Mesendoderm (in vitro differentiated cells): Measurements from ENCODE around the gene TRIM33.
"Not testable (repeated sequence)": the region's sequence is repeated elsewhere in the genome, so short reads cannot be mapped to it uniquely, and the experiment has no call there.

Experiments
- DNase-seq: peaks from one replicate; pipeline ENCODE4 v3.0.0; 2013
- H2AK5ac ChIP-seq: 2 replicates; pipeline ENCODE4 v1.6.1; 2013; ENCODE audit warnings: low read length, inconsistent platforms
- H2BK120ac ChIP-seq: 2 replicates; pipeline ENCODE4 v1.6.1; 2013; ENCODE audit warnings: low read depth, mild to moderate bottlenecking, low read length, moderate library complexity, mixed read lengths
- H2BK15ac ChIP-seq: replicated peaks from 2 replicates; pipeline ENCODE4 v1.6.1; 2013; ENCODE audit warnings: low read depth, mild to moderate bottlenecking, moderate library complexity
- H2BK5ac ChIP-seq: 2 replicates; pipeline ENCODE4 v1.6.1; 2013; ENCODE audit warnings: low read length, inconsistent platforms
- H3K18ac ChIP-seq: 2 replicates; pipeline ENCODE4 v1.6.1; 2013; ENCODE audit warnings: mild to moderate bottlenecking, low read length, mixed read lengths
- H3K23ac ChIP-seq: one replicate; pipeline ENCODE4 v1.6.1; 2013; ENCODE audit warnings: low read length
- H3K27ac ChIP-seq: 2 replicates; pipeline ENCODE4 v1.5.1; 2013; ENCODE audit warnings: low read depth, mild to moderate bottlenecking, inconsistent platforms, low read length, moderate library complexity
- H3K27me3 ChIP-seq: 2 replicates; pipeline ENCODE4 v1.6.1; 2013; ENCODE audit warnings: low read length, control low read depth, mild to moderate bottlenecking, inconsistent platforms; ENCODE audit not compliant: insufficient read depth, poor library complexity
- H3K36me3 ChIP-seq: 2 replicates; pipeline ENCODE4 v1.6.1; 2013; ENCODE audit warnings: low read length, inconsistent platforms; ENCODE audit not compliant: control insufficient read depth, insufficient read depth
- H3K4ac ChIP-seq: one replicate; pipeline ENCODE4 v1.6.1; 2013; ENCODE audit warnings: low read depth, mild to moderate bottlenecking, low read length, moderate library complexity
- H3K4me1 ChIP-seq: 2 replicates; pipeline ENCODE4 v1.6.1; 2013; ENCODE audit warnings: low read depth, low read length, inconsistent platforms; ENCODE audit not compliant: control insufficient read depth
- H3K4me2 ChIP-seq: 2 replicates; pipeline ENCODE4 v1.6.1; 2013; ENCODE audit warnings: low read length
- H3K4me3 ChIP-seq: 2 replicates; pipeline ENCODE4 v1.5.1; 2013; ENCODE audit warnings: mild to moderate bottlenecking, low read length
- H3K56ac ChIP-seq: one replicate; pipeline ENCODE4 v1.6.1; 2013; ENCODE audit warnings: low read length
- H3K79me1 ChIP-seq: 2 replicates; pipeline ENCODE4 v1.6.1; 2013; ENCODE audit warnings: low read length, inconsistent platforms
- H3K79me2 ChIP-seq: 2 replicates; pipeline ENCODE4 v1.6.1; 2013; ENCODE audit warnings: mild to moderate bottlenecking, low read length; ENCODE audit not compliant: control insufficient read depth, insufficient read depth
- H3K9ac ChIP-seq: 2 replicates; pipeline ENCODE4 v1.6.1; 2013; ENCODE audit warnings: low read length, inconsistent platforms
- H4K5ac ChIP-seq: one replicate; pipeline ENCODE4 v1.6.1; 2013; ENCODE audit warnings: low read length
- H4K8ac ChIP-seq: one replicate; pipeline ENCODE4 v1.6.1; 2013; ENCODE audit warnings: low read depth, mild to moderate bottlenecking, control low read depth, low read length, moderate library complexity
- WGBS: extraction: QIAGEN DNeasy Blood & Tissue Kit; methylation state at CpG from one replicate; pipeline ENCODE4 v1.1.7; 2013; ENCODE audit warnings: low lambda C conversion rate, missing lambda C conversion rate; ENCODE audit not compliant: insufficient coverage; ENCODE audit errors: extremely low coverage; 5-methylcytosine and 5-hydroxymethylcytosine counted together

The TRIM33 gene

DNA sequence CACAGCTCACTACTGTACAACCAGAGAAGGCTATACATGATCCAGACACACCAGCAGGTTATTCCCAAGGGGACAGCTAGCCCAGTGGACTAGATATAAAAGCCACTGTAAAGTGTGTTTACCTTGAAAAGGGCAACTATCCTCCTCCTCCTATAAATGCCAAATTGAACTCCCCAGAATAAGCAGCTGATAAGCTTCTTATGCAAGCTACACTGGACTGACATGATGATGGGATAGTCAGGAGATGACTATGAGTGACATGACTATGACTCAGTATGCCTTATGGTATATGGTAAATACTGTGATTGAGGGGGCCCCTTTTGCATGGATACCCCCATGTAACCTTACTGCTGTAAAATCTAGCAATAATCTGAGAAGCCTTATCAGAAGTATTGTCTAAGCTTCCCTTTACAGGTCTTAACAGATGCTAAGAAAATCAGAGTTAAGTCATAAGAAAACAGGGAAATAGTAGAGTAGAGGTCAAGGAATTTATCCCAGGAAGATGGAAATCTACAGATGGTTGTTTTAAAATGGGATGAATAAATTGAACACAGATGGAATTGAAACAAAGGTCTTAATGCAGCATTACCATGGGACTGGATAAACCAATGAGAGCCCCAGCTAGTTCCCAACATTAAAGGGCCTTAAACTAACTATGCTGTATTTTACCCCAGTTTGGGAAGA lies 55.8 kb downstream of the TRIM33 start:
- Histone ChIP-seq H3K27me3 (no peaks in the 10 kb centered on the region), H3K56ac (no peak overlapping the region), H2BK120ac (no peak overlapping the region), H3K9ac (no peak overlapping the region), H4K8ac (no peak overlapping the region), H3K4ac (no peak overlapping the region), H3K4me1 (no peaks in the 10 kb centered on the region), H3K27ac (no peak overlapping the region), H3K18ac (no peak overlapping the region), H3K4me2 (no peak overlapping the region), H3K79me2 (no peaks in the 10 kb centered on the region), H4K5ac (no peak overlapping the region), H2AK5ac (no peak overlapping the region), H2BK15ac (no peak overlapping the region), H2BK5ac (no peak overlapping the region), H3K23ac (no peak overlapping the region), H3K36me3 (no peaks in the 10 kb centered on the region), H3K79me1 (peaks cover 8% of the 10 kb centered on the region), H3K4me3 (no peak overlapping the region)
- no peak for DNase-seq

DNA sequence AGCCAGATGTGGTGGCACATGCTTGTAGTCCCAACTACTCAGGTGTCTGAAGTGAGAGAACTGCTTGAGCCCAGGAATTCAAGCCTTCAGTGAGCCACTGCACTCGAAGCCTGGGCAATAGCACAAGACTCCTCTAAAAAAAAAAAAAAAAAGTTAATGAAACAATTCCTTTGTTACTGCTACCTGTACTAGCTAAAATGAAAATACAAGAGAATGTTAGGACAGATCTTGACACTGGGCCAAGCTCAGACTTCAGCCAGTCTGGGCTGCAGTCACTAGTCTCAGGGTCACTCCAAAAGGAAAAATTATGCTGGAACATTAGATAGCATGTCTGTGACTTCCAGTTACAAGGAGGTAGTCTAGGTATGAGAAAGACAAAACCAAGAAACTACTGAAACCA lies 56.5 kb downstream of the TRIM33 start:
- Histone ChIP-seq H2BK5ac (no peak overlapping the region), H4K8ac (no peak overlapping the region), H3K4me1 (no peaks in the 10 kb centered on the region), H3K27ac (no peak overlapping the region), H3K9ac (no peak overlapping the region), H3K79me1 (peaks cover 5% of the 10 kb centered on the region), H3K18ac (no peak overlapping the region), H3K4me2 (no peak overlapping the region), H2BK120ac (no peak overlapping the region), H3K56ac (no peak overlapping the region), H3K23ac (no peak overlapping the region), H4K5ac (no peak overlapping the region), H2AK5ac (no peak overlapping the region), H3K4me3 (no peak overlapping the region), H3K79me2 (no peaks in the 10 kb centered on the region), H3K4ac (no peak overlapping the region), H3K27me3 (no peaks in the 10 kb centered on the region), H3K36me3 (no peaks in the 10 kb centered on the region), H2BK15ac (no peak overlapping the region)
- WGBS: no CpG with 5 or more reads among the region's 1 CpG
- DNase-seq: no peak

DNA sequence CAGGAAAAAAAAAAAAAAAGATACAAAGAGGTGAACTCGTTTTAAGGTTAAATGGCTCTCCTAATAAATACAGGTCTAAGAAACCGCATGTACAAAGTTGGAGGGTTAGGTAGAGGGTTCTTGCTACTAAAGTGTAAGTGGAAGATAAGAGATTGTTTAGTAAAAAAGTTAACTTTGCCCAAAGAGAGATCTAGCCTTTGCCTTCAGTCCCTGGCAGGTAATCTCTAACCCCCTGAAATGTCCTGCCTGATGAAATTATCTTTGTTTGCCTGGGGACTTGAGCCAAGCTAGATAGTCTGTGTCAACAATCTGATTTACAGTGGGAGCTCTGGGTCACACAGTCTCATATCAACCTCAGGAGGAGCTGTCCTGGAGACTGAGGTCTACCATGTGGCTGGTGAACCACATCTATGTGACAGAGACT lies 57.6 kb downstream of the TRIM33 start:
- H3K36me3 ChIP-seq: no peaks in the 10 kb centered on the region
- H2BK120ac ChIP-seq: no peak overlapping the region
- H3K23ac ChIP-seq: no peak overlapping the region
- H3K27me3 ChIP-seq: no peaks in the 10 kb centered on the region
- no peak overlapping the region for H3K4ac ChIP-seq
- H4K5ac ChIP-seq: no peak overlapping the region
- no peak overlapping the region for H2BK5ac ChIP-seq
- peaks cover 2% of the 10 kb centered on the region for H3K79me1 ChIP-seq
- no peak overlapping the region for H2AK5ac ChIP-seq
- no peaks in the 10 kb centered on the region for H3K79me2 ChIP-seq
- H3K27ac ChIP-seq: no peak overlapping the region
- H2BK15ac ChIP-seq: no peak overlapping the region
- no peaks in the 10 kb centered on the region for H3K4me1 ChIP-seq
- no peak overlapping the region for H3K18ac ChIP-seq
- no CpG with 5 or more reads among the region's 2 CpGs for WGBS
- no peak overlapping the region for H3K56ac ChIP-seq
- peak; percentile 30 for DNase-seq
- H3K4me3 ChIP-seq: no peak overlapping the region
- H3K4me2 ChIP-seq: no peak overlapping the region
- no peak overlapping the region for H3K9ac ChIP-seq
- H4K8ac ChIP-seq: no peak overlapping the region

DNA sequence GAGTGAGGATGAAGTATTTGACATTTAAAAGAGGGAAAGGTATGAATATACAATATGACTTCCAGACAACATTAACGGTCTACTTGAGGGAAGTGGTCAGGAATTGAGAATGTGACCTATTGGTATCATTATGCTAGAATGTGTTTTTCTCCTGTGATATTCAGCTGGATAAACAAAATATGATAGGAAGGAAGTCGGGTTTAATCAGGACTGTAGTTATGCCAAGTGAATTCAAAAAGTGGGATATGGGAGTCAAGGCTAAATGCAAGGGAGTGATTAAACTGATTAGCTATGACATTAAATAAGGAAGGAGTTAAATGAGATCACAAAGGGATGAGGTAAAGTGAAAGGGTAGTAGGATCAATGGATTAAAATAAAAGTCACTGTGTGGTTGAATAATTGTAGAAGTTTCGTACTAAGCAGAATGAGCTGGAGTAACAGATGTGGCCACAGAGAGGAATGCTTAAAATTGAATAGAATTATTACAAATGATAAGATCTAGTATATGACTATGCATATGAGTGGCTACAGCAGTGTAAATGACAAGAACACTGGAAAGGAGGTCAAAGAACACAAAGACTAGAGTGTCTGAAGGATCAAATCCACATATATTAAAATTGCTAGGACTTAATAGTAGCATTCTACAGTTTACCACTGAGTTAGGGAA lies 62.5 kb downstream of the TRIM33 start:
- H2BK5ac ChIP-seq: no peak overlapping the region
- H3K4me3 ChIP-seq: no peak overlapping the region
- WGBS: 100% methylated on average over 1 of the region's 3 CpGs
- no peak overlapping the region for H3K27ac ChIP-seq
- H2AK5ac ChIP-seq: no peak overlapping the region
- H3K4me2 ChIP-seq: no peak overlapping the region
- no peaks in the 10 kb centered on the region for H3K27me3 ChIP-seq
- H3K56ac ChIP-seq: no peak overlapping the region
- no peak overlapping the region for H4K8ac ChIP-seq
- no peak for DNase-seq
- no peak overlapping the region for H3K9ac ChIP-seq
- H3K18ac ChIP-seq: no peak overlapping the region
- no peaks in the 10 kb centered on the region for H3K4me1 ChIP-seq
- no peaks in the 10 kb centered on the region for H3K36me3 ChIP-seq
- H2BK15ac ChIP-seq: no peak overlapping the region
- peaks cover 3% of the 10 kb centered on the region for H3K79me1 ChIP-seq
- no peak overlapping the region for H2BK120ac ChIP-seq
- H3K23ac ChIP-seq: no peak overlapping the region
- no peak overlapping the region for H3K4ac ChIP-seq
- no peak overlapping the region for H4K5ac ChIP-seq
- no peaks in the 10 kb centered on the region for H3K79me2 ChIP-seq

DNA sequence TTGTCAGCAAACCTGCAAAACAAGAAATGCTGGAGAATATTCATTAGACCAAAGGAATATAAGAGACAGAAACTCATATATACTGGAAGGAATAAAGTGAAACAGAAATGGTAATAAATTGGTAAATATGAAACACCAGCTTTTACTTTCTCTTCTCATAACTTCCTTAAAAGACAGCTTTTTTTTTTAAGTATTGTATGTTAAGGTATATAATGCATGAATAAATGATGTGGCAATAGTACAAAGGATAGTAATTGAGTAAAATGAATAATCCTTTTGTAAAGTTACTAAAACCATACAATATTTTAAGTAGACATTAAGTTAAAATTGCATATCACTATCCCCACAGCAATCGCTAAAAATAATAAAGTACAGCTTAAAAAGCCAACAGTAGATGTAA lies 64.8 kb downstream of the TRIM33 start:
- no peak overlapping the region for H3K27ac ChIP-seq
- H3K27me3 ChIP-seq: no peaks in the 10 kb centered on the region
- no CpG with 5 or more reads among the region's 1 CpG for WGBS
- H3K9ac ChIP-seq: no peak overlapping the region
- H4K5ac ChIP-seq: no peak overlapping the region
- H3K79me2 ChIP-seq: no peaks in the 10 kb centered on the region
- H2AK5ac ChIP-seq: no peak overlapping the region
- no peak overlapping the region for H2BK120ac ChIP-seq
- no peak overlapping the region for H3K18ac ChIP-seq
- H3K4me2 ChIP-seq: no peak overlapping the region
- no peak overlapping the region for H3K4ac ChIP-seq
- no peak overlapping the region for H3K56ac ChIP-seq
- H3K4me3 ChIP-seq: no peak overlapping the region
- no peak overlapping the region for H3K23ac ChIP-seq
- H3K79me1 ChIP-seq: peaks cover 3% of the 10 kb centered on the region
- H3K4me1 ChIP-seq: no peaks in the 10 kb centered on the region
- no peak overlapping the region for H2BK15ac ChIP-seq
- H3K36me3 ChIP-seq: no peaks in the 10 kb centered on the region
- H2BK5ac ChIP-seq: no peak overlapping the region
- DNase-seq: no peak
- H4K8ac ChIP-seq: no peak overlapping the region

DNA sequence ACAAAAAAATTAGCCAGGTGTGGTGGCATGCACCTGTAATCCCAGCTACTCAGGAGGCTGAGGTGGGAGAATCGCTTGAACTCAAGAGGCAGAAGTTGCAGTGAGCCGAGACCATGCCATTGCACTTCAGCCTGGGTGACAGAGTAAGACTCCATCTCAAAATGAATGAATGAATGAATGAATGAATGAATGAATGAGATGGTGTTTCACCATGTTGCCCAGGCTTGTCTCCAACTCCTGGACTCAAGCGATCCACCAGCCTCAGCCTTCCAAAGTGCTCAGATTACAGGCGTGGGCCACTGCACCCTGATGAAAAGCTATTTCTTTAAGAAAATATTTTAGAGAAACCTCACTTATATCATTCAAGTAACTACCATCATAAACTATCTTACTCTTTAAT lies 67.8 kb downstream of the TRIM33 start:
- not testable (repeated sequence) for H3K18ac ChIP-seq, H3K27me3 ChIP-seq, H3K9ac ChIP-seq, H3K79me1 ChIP-seq, H3K4me1 ChIP-seq, H3K4me3 ChIP-seq, H2BK15ac ChIP-seq, H4K5ac ChIP-seq, H3K79me2 ChIP-seq, DNase-seq, H4K8ac ChIP-seq, H3K36me3 ChIP-seq, H3K56ac ChIP-seq, H3K4me2 ChIP-seq, H2AK5ac ChIP-seq, H3K27ac ChIP-seq, H2BK5ac ChIP-seq, H2BK120ac ChIP-seq, H3K4ac ChIP-seq, H3K23ac ChIP-seq
- no CpG with 5 or more reads among the region's 4 CpGs for WGBS
